Urinary bladder (tissue), 4 donors: ENCODE results near the gene SYCE3. TPM values are rescaled to one million over a fixed set of nuclear protein-coding genes. Genes with fewer than 3 reads are reported as not detected.

Experiments used
- DNase-seq: peaks from one replicate; pipeline ENCODE4 v3.0.0-alpha.2; 2015; ENCODE audit errors: extremely low spot score
- H3K27ac ChIP-seq: one replicate; pipeline ENCODE4 v1.5.1; 2013; ENCODE audit warnings: low read depth, mild to moderate bottlenecking, moderate library complexity
- H3K36me3 ChIP-seq: one replicate; pipeline ENCODE4 v1.6.1; 2013; ENCODE audit warnings: mild to moderate bottlenecking, moderate library complexity; ENCODE audit not compliant: insufficient read depth
- H3K4me1 ChIP-seq: one replicate; pipeline ENCODE4 v1.6.1; 2013; ENCODE audit warnings: mild to moderate bottlenecking, moderate library complexity; ENCODE audit not compliant: insufficient read depth
- H3K4me3 ChIP-seq: one replicate; pipeline ENCODE4 v1.5.1; 2013; ENCODE audit warnings: low read depth, low read length
- WGBS: extraction: QIAGEN DNeasy Blood & Tissue Kit; methylation state at CpG from one replicate; pipeline ENCODE4 v1.1.7; 2013; 5-methylcytosine and 5-hydroxymethylcytosine counted together
- polyA plus RNA-seq: library from polyadenylated mRNA; stranded (reverse); fragments of 200-250 nt; gene quantifications from one replicate; pipeline ENCODE4 v1.2.3, GENCODE V29; 2013
- total RNA-seq: library from RNA; depleted of rRNA; stranded (reverse); fragments of >200 nt; gene quantifications from one replicate; pipeline ENCODE4 v1.2.3, GENCODE V29; 2014
- donor health status: healthy with polysubstance abuse.
- donor health status: healthy.

The SYCE3 gene
- total and polyA plus RNA-seq, 2 donors, result not detected

DNA sequence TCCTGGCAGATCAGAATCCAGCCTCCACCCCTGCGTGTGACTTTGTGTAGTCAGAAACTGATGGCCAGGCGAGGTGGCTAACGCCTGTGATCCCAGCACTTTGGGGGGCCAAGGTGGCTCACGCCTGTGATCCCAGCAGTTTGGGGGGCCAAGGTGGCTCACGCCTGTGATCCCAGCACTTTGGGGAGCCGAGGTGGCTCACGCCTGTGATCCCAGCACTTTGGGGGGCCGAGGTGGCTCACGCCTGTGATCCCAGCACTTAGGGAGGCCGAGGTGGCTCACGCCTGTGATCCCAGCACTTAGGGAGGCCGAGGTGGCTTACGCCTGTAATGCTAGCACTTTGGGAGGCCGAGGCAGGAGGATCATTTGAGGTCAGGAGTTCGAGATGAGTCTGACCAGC is 49.5 kb downstream of the SYCE3 start:
- WGBS, result 95% methylated on average over 15 of the region's 15 CpGs
- Histone ChIP-seq H3K36me3 (no peaks in the 10 kb centered on the region), H3K4me3 (no peak overlapping the region), H3K4me1 (no peaks in the 10 kb centered on the region), H3K27ac (no peak overlapping the region)
- no peak for DNase-seq

GRCh38 chr22:50508897-50509296 is 53.8 kb downstream of the SYCE3 start:
- DNase-seq, result no peak
- Histone ChIP-seq H3K4me3 (peak overlapping the region; percentile 77), H3K36me3 (peaks cover 3% of the 10 kb centered on the region), H3K4me1 (no peaks in the 10 kb centered on the region), H3K27ac (no peak overlapping the region)
- 7% methylated on average over 3 of the region's 3 CpGs for WGBS

GRCh38 chr22:50507991-50508884 is 54.5 kb downstream of the SYCE3 start, which contains the start of gene NCAPH2:
TSS of gene NCAPH2 (plus strand) at chr22:50508224. CDS start at chr22:50508338, 114 bp downstream.
- Histone ChIP-seq H3K27ac (peak within 1 kb of the TSS; percentile 96), H3K36me3 (peaks cover 9% of the 10 kb centered on the region), H3K4me1 (no peaks in the 10 kb centered on the region), H3K4me3 (peak within 1 kb of the TSS; percentile 78)
- DNase-seq, result peak; percentile 87
- under 1% methylated on average over 75 of the region's 76 CpGs for WGBS

DNA sequence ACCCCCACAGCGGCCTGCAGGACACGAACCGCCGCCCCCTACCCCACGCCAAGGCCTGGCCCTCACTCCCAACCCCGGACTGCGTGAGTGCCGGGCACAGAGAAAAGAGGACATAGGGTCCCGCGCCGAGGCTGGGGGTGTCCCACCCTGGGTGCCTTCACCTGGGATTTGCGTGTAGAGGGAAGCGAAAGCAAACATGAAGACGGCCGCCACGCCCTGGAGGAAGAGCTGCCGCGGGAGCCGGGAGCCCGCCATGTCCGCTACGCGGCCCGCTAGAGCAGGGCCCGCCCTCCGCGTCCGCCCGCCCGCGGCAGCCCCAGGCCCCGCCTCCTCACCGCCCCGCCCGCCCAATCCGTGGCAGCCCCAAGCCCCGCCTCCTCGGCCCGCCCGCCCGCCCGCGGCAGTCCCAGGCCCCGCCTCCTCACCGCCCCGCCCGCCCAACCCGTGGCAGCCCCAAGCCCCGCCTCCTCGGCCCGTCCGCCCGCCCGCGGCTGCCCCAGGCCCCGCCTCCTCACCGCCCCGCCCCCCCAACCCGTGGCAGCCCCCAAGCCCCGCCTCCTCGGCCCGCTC is 55.2 kb downstream of the SYCE3 start, which contains the start of gene LMF2:
Gene LMF2, minus strand, starts transcription at position 282 of the 570 bp plus-strand sequence. Its CDS starts 27 bp downstream, at position 255.
- H3K27ac ChIP-seq, result peak within 1 kb of the TSS; percentile 96
- peak; percentile 39 for DNase-seq
- 2% methylated on average over 52 of the region's 62 CpGs for WGBS
- H3K4me1 ChIP-seq, result no peaks in the 10 kb centered on the region
- peaks cover 9% of the 10 kb centered on the region for H3K36me3 ChIP-seq
- H3K4me3 ChIP-seq, result peak within 1 kb of the TSS; percentile 78

DNA sequence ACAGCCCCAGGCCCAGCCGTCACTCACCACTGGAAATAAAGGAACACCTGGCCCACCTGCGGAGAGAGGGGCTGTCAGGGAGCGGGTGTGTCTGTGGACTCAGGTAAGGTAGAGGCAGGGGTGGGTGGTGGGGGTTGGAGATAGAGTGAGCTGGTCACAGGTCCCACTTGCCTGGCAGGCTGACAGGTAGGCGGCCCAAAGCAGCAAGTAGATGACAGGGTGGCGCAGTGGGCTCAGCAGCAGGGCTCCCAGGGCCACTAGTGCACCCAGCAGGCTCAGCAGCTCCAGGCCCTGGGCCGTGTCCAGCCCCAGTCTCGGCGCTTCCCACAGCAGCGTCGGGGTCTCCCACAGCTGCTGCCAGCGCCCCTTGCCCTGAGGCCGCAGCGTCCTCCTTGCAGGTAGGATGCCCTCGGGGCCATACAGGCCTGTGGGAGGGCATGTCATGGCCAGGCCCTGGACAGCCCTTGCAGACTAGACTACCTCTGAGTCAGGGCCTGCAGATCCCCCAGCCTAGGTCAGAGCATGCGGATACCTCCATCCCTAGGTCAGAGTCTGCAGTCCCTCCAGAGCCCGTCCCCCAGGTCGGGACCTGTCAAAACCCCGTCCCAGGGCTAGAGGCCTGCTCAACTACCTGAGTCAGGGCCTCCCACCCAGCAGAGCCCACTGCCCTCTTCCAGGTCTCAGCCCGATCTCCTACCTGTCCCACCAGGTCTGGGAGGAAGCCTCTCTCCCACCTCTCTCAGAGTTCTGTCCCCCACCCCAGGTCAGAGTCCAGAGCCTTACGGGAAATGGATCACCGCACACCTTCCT is 55.9 kb downstream of the SYCE3 start:
- WGBS, result 28% methylated on average over 21 of the region's 21 CpGs
- H3K4me1 ChIP-seq, result no peaks in the 10 kb centered on the region
- H3K4me3 ChIP-seq, result peak overlapping the region; percentile 78
- no peak for DNase-seq
- peak overlapping the region; percentile 92 for H3K27ac ChIP-seq
- H3K36me3 ChIP-seq, result peaks cover 9% of the 10 kb centered on the region

GRCh38 chr22:50505776-50506610 is 56.7 kb downstream of the SYCE3 start:
- H3K27ac ChIP-seq, result no peak overlapping the region
- no peaks in the 10 kb centered on the region for H3K4me1 ChIP-seq
- no peak for DNase-seq
- peaks cover 9% of the 10 kb centered on the region for H3K36me3 ChIP-seq
- peak overlapping the region; percentile 78 for H3K4me3 ChIP-seq
- WGBS, result 87% methylated on average over 41 of the region's 41 CpGs

DNA sequence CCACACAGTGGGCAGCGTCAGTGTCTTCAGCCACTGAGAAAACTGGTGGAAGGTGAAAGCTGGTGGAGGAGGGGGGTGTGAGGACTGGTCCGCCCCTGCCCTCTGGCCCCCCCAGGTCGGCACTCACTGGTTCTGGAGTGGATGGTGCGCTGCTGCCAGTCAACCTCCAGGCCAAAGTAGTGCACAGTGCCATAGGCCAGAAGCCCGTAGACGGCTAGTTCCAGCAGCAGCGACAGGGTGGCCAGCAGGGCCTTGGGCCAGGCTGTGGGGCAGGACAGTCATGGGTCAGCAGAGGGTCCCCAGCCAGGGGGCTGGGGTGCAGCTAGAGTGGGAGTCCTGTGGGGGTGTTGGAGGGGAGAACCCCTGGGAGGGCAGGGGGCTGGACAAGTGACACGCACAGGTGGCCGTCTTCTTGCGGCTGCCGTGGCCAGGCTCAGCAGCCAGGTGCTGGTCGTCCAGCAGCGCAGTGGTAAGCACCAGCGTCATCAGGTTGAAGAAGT is 57.4 kb downstream of the SYCE3 start:
- 91% methylated on average over 14 of the region's 14 CpGs for WGBS

DNA sequence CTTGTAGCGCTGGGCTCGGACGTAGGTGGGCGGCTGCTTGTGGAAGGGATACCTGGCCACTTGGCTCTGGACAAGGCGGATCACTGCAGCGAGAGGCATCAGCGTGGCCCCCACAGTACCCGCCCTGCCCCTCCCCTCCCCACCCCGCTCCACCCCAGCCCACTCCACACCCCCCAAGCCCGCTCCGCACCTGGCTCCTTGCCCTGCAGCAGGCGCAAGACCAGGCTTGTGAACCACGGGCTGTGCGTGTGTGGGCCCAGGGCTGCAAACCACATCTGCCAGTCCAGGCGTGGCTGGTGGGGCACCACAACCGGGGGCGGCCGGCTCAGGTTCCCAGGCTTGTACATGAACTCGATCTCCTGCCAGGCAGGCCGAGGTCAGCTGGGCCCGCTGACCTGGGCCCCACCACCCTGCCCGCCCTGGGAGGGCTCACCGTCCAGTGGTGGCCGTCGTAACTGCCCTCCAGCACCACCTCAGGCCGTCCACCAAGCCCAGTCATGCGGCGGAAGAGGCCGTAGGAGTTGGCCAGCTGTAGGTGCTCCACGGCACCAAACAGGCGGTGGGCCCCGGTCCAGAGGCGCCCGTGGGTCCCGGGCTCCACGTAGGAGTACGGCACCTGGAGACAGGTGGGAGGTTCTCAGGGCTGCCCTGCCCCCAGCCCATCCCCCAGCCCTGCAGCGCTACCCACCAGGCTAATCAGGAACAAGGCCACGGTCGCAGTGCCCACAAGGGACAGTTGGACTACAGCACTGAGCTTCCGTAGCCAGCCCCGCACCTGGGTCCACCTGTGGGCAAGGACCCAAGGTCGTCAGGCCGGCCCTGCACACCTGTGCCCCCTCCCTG is 58.1 kb downstream of the SYCE3 start:
- Histone ChIP-seq H3K36me3 (peaks cover 9% of the 10 kb centered on the region), H3K4me3 (no peak overlapping the region), H3K27ac (no peak overlapping the region), H3K4me1 (no peaks in the 10 kb centered on the region)
- WGBS, result 89% methylated on average over 44 of the region's 44 CpGs
- DNase-seq, result no peak

More for the DNA sequence above, 57.4 kb downstream of the SYCE3 start:
- H3K36me3 ChIP-seq, result peaks cover 9% of the 10 kb centered on the region
- H3K4me1 ChIP-seq, result no peaks in the 10 kb centered on the region
- H3K27ac ChIP-seq, result no peak overlapping the region
- no peak overlapping the region for H3K4me3 ChIP-seq
- no peak for DNase-seq

- DNase-seq, result no peak
- no peak overlapping the region for H3K27ac ChIP-seq
- no peak overlapping the region for H3K4me3 ChIP-seq
- WGBS, result 86% methylated on average over 26 of the region's 26 CpGs
- H3K4me1 ChIP-seq, result no peaks in the 10 kb centered on the region
- peaks cover 9% of the 10 kb centered on the region for H3K36me3 ChIP-seq
These were observed 59.1 kb downstream of the SYCE3 start for GRCh38 chr22:50503475-50504145.

DNA sequence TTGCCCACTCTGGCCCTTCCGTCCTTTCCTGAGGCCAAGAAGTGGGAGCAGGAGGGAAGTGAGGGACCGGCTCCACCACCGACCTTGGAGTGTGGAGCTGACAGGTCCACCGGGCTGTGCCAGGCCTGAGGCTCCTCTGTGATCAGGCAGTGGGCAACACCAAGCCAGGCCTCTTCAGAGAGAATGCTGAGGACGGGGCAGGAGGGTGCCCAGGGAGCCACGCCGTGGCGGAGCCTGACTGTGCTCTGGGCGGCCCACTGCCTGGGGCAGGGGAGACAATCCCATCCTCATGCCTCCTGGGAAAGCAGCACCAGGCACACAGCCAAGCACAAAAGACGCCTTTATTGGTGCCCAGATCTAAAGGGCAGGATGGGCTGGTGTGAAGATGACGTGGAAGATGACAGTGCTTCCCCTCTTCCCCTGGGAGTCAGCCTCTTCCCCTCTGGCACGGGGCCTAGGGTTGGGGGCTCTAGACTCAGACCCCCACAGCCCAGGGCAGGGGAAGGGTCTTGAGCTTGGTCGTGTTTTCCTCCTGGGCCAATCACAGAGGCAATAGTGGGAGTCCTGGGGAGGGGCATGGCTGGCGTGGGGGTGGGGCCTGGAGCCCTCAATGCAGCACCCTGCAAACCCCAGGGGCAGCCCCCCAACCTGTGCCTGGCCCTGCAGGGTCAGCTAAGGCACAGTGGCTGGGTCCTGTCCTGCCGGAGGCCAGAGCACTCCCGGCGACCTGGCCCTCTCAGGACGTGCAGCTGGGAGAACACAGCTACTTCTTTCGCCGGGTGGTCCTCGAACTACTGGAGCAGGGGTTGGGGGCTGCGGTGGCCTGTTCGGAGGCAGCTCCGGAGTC is 59.9 kb downstream of the SYCE3 start:
- whole genome bisulfite sequencing, result 79% methylated on average over 24 of the region's 24 CpGs
- Histone ChIP-seq H3K27ac (no peak overlapping the region), H3K4me3 (no peak overlapping the region), H3K4me1 (peaks cover 1% of the 10 kb centered on the region), H3K36me3 (peaks cover 9% of the 10 kb centered on the region)
- DNase-seq, result no peak

DNA sequence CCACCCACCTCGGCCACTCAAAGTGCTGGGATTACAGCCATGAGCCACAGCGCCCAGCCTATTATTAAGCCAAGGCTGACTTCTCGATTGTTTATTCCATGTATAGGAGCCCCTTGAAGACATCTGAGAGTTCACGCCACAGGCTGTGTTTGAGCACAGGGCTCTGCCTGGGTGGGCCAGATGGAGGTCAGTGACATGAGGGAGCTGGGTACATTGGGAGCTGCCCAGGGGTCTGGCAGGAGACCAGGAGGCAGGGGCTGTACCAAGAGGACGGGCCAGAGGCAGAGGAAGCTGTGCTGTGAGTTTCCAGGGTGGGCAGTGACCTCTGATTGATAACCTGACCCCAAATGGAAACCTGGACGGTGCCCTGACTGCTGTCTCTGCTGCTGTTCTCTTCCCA is 60.6 kb downstream of the SYCE3 start:
- no peak for DNase-seq
- H3K4me3 ChIP-seq, result no peak overlapping the region
- H3K36me3 ChIP-seq, result peaks cover 9% of the 10 kb centered on the region
- WGBS, result 75% methylated on average over 6 of the region's 6 CpGs
- no peak overlapping the region for H3K27ac ChIP-seq
- peaks cover 1% of the 10 kb centered on the region for H3K4me1 ChIP-seq
